ENCODE data around the gene IPP.
"Not testable (repeated sequence)": the region's sequence is repeated elsewhere in the genome, so short reads cannot be mapped to it uniquely, and the experiment has no call there.

Gene IPP

DNA sequence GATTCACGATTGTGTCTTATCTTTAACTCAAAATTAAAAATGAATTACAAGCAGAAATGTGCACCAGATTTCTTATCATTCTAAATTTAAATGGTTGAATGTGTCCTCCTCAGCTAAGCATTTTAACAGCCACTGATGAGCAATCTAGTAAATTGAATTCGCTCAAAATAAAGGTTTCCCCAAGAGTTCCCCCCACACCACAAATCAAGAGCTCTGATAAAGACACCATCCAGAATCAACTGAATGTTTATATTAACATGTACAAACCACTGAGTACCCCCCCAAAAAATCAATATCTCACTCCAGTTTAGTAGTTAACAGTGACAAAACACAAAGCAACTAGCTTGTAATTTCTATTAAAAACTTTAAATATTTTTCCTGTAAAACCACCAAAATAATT, 66.1 kb downstream of the IPP start:
- TF ChIP-seq POLR2A (IDR thresholded peaks at IDR 0.05; ENCODE audit: low read length) (no peak), GATA1 (IDR thresholded peaks at IDR 0.05; ENCODE audit: low read depth, low read length) (no peak)

DNA sequence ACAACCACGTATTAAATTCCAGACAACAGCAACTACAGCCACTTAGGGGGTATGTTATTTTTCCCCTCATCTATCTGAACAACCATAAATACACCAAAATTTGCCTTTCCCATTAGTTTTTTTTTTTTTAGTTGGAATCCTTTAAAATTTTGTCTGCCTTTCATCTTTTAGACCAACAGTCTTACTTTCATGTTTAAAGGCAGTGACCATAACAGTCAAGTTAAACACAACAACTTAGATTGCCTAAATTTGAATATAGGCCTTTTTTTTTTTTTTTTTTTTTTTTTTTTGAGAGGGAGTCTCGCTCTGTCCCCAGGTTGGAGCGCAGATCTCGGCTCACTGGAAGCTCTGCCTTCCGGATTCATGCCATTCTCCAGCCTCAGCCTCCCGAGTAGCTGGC, 67.5 kb downstream of the IPP start:
- DNase-seq: no peak
- no peak for TF ChIP-seq POLR2A (IDR thresholded peaks at IDR 0.05; ENCODE audit: low read length)
- no peak for TF ChIP-seq GATA1 (IDR thresholded peaks at IDR 0.05; ENCODE audit: low read depth, low read length)

More for the DNA sequence above, 66.1 kb downstream of the IPP start:
- DNase-seq: no peak

DNA sequence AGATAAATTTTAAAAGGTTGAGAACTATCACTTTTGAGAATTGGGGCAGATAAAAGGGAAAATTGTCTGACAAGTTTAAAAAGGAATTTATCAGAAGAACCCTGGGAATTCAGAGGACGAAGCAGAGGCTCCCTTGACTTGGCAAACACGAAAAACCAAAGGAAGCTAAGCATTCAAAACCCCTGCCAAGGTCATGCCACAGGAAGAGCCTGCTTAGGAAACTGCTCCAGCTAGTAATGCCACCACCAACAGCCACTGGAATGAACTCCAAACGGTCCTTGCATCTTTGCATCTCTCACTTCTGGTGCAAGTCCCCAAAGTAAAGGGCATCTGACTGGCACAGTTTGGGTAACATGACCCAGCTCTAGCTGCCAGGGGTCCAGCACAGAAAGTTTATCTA, 71.3 kb downstream of the IPP start:
- TF ChIP-seq GATA1 (IDR thresholded peaks at IDR 0.05; ENCODE audit: low read depth, low read length): no peak
- TF ChIP-seq POLR2A (IDR thresholded peaks at IDR 0.05; ENCODE audit: low read length): no peak
- DNase-seq: no peak

DNA sequence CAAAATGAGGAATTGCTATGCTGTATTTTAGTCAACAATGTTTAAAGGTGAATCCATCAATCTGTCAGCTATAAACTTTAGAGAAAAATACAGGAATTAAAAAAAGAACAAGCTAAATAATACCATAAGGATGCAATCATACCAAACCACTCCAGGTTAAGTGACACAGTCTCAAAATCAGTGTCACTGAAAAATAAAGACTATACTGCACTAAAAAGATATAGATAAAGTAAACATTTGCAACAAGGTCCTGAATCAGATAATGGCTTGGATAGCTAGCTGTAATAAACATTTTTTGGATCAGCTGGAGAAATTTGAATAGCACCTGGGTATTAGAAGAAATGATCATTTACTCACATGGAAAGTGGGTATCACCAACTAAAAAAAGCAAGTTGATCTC, 72.0 kb downstream of the IPP start:
- no peak for DNase-seq
- TF ChIP-seq POLR2A (IDR thresholded peaks at IDR 0.05; ENCODE audit: low read length) (no peak), GATA1 (IDR thresholded peaks at IDR 0.05; ENCODE audit: low read depth, low read length) (no peak)

DNA sequence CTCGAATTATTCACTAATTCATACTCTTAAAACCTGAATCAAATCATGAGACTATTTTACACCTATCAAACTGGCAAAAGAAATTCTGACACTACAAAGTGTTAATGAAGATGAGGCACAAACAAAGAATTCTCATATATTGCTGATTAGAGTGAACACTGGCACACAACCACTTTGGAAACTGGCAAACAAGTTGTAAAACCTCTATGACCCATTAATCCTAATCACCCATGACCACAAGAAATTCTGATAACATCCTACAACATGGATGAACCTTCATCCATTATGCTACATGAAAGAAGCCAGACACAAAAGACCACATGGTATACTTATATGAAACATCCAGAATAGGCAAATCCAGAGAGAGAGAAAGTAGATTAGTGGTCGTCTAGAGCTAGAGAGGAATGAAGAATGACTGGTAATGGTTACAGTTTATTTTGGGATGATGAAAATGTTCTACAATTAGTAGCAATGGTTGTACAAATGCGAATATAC, 72.7 kb downstream of the IPP start:
- TF ChIP-seq GATA1 (IDR thresholded peaks at IDR 0.05; ENCODE audit: low read depth, low read length) (no peak), POLR2A (IDR thresholded peaks at IDR 0.05; ENCODE audit: low read length) (no peak)
- no peak for DNase-seq

DNA sequence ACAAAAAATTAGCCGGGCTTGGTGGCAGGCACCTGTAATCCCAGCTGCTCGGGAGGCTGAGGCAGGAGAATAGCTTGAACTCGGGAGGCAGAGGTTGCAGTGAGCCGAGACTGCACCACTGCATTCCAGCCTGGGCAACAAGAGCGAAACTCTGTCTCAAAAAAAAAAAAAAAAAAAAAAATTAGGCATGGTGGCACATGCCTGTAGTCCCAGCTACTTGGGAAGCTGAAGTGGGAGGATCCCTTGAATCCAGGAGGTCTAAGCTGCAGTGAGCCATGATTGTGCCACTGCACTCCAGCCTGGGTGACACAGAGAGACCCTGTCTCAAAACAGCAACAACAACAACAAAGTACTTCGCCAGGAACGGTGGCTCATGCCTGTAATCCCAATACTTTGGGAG, 73.9 kb downstream of the IPP start:
- not testable (repeated sequence) for DNase-seq

DNA sequence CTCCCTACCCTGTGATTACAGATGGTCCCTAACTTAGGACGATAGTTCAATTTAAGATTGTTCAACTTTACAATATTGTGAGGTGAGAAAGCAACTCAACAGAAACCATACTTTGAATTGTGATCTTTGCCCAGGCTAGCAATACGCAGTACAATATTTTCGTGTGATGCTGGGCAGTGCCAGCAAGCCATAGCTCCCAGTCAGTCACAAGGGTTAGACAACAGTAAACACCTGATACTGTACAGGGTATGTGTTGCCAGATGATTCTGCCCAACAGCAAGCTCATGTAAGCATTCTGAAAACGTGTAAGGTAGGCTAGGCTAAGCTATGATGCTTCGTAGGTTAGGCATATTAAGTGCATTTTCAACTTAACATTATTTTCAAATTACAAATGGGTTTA, 76.0 kb downstream of the IPP start:
- DNase-seq: no peak
- no peak for TF ChIP-seq POLR2A (IDR thresholded peaks at IDR 0.05; ENCODE audit: low read length)
- no peak for TF ChIP-seq GATA1 (IDR thresholded peaks at IDR 0.05; ENCODE audit: low read depth, low read length)

DNA sequence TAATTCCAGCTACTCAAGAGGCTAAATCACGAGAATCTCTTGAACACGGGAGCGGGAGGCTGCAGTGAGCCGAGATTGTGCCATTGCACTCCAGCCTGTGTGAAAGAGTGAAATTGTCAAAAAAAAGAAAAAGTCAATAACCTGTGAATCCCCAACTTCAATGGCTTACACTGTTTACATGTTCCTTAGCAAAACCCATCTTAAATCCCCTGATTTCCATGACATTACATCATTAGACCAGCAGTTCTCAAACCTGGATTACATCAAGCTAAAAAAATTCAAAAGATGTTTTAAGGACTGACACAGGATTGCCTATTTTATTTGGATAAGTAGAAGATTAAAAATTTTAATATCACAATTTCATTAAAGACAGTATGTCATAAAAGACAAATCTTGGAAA, 76.5 kb downstream of the IPP start:
- TF ChIP-seq GATA1 (IDR thresholded peaks at IDR 0.05; ENCODE audit: low read depth, low read length) (no peak), POLR2A (IDR thresholded peaks at IDR 0.05; ENCODE audit: low read length) (no peak)
- no peak for DNase-seq

DNA sequence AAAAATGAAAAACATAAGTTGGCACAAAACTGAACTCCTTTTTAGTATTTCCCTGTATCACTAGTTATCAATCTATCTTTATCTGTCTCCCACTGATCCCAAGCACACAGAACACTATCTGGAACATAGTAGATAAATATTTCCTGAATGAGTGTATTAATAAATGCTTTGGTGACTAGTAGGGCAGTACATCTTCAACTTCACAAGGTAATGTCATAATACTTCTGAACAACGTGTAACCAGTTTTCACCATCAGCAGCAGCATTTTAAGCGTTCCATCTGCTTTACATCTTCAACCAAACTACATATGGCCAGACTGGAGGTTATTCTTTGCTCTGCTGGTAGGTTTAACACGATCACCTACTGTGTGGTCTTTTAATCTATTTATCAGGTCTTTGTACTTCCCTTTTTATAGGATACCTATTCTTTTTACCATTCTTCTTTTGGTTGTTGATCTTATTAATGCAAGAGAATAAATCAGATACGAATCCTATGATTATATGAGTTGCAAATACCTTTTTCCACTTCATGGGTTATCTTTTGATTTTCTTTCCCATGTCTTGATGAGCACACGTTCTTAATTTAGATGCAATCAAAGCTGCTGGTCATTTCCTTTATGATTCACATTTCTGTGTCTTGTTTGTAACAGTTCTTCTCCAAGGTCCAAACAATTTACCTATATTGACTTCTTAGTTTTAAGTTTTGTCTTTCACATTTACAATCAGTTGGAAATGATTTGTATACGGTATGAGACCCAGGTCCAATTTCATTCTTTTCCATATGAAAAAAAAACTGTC, 80.4 kb downstream of the IPP start:
- TF ChIP-seq POLR2A (IDR thresholded peaks at IDR 0.05; ENCODE audit: low read length) (no peak), GATA1 (IDR thresholded peaks at IDR 0.05; ENCODE audit: low read depth, low read length) (no peak)
- no peak for DNase-seq

DNA sequence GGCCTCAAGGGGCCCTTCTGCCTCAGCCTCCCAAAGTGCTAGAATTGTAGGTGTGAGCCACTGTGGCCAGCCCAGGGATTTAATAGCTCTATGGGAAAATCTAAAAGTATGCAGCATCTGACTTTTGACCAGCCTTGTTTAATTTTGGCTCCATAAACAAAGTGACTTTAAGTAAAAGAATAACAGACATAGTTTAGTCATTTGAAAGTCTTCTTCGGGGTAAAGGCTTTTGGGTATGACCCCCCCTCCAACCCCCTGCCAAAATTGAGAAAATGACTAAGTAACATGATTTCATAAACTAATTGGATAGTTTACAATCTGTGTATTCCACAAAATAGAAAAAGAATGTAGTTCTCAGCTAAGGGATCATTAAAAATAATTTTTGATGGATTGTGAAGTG, 81.1 kb downstream of the IPP start:
- DNase-seq: no peak
- TF ChIP-seq POLR2A (IDR thresholded peaks at IDR 0.05; ENCODE audit: low read length) (no peak), GATA1 (IDR thresholded peaks at IDR 0.05; ENCODE audit: low read depth, low read length) (no peak)

DNA sequence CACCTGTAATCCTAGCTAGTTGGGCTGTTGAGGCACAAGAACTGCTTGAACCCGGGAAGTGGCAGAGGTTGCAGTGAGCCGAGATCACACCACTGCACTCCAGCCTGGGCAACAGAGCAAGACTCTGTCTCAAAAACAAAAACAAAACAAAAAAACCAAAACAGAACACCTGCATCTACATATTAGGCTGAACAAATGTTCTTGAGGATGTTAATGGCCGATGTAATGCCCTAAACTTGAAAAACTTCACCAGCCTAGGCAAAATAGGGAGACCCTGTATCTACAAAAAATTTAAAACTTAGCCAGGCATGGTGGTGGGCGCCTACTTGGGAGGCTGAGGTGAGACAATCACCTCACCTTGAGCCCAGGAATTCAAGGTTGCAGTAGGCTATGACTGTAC, 81.9 kb downstream of the IPP start:
- no peak for DNase-seq
- TF ChIP-seq POLR2A (IDR thresholded peaks at IDR 0.05; ENCODE audit: low read length): no peak
- no peak for TF ChIP-seq GATA1 (IDR thresholded peaks at IDR 0.05; ENCODE audit: low read depth, low read length)

DNA sequence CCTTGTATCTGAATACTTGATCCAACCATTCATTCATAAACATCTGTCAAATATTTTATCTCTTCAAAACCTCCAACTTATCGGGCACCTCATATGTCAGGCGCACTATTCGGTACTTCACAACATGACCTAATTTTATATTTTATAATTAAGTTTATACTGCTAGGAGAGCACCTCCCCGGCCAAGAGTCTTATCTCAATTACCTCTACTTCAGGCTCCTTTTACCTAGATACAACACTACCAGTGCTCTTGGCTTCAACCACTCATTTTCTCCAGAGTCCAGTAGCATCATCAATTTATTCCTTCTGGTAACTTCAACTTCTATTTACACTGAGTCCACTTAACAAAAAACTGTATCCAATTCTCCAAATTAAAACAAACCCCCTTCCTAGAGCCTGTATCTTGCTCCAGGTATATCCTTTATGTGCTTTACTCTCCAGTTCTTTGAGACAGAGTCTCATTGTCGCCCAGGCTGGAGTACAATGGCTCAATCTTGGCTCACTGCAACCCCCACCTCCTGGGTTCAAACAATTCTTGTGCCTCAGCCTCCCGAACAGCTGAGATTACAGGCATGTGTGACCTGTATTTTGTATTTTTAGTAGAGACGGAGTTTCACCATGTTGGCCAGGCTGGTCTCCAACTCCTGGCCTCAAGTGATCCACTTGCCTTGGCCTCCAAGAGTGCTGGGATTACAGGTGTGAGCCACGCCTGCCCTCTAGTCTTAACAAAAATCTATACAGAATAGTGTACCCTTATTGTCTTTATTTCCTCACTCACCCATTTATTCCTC, 82.9 kb downstream of the IPP start:
- DNase-seq: no peak
- TF ChIP-seq POLR2A (IDR thresholded peaks at IDR 0.05; ENCODE audit: low read length): no peak
- TF ChIP-seq GATA1 (IDR thresholded peaks at IDR 0.05; ENCODE audit: low read depth, low read length): no peak

DNA sequence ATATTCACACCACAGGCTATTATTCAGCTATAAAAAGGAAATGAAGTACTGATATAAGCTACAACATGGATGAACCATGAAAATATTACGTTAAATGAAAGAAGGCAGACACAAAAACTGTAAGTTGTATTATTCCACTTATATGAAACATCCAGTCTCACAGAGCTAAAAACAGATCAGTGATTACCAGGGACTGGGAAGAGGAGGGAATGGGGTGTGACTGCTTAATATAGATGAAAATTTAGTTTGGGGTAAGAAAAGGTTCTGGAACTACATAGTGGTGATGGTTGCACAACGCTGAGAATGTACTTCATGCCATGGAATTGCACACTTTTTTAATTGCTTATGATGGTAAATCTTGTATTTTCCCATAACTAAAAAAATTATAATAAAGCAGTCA, 83.6 kb downstream of the IPP start:
- TF ChIP-seq POLR2A (IDR thresholded peaks at IDR 0.05; ENCODE audit: low read length) (no peak), GATA1 (IDR thresholded peaks at IDR 0.05; ENCODE audit: low read depth, low read length) (no peak)
- DNase-seq: no peak

DNA sequence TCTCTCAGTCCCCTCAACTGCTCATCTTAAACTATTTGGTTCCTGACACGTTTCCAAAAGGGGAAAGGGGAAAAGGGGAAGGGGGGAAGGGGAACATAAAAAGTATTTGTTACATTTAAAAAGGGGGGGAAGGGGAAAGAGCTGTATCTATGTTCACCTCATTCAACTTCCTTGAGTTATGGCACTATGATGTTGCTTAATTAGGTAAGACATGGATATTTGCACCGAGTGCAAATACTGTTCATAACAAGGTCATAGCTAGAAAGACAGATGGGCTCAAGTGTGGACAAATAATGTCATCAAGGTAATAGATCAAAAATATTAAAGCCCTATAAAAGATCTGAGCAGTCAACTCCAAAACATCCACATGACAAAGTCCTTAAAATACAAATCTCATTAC, 90.1 kb downstream of the IPP start:
- TF ChIP-seq GATA1 (IDR thresholded peaks at IDR 0.05; ENCODE audit: low read depth, low read length) (no peak), POLR2A (IDR thresholded peaks at IDR 0.05; ENCODE audit: low read length) (no peak)
- DNase-seq: no peak

DNA sequence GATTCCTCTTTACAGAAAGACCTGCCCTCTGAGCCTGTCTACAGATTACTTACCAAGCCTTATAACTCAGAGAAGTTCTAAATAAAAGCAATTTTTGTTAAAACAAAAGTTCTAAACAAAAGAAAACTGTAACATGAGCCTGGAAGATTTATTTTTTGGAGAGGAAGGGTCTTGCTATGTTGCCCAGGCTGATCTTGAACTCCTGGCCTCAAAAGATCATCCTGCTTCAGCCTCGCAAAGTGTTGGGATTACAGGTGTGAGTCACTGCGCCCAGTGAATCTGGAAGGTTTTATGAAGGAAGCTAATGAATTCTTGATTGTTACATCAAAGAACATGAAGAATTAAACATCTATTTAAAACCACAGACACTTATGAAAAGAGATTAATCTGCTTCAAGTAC, 91.2 kb downstream of the IPP start:
- DNase-seq: no peak
- no peak for TF ChIP-seq POLR2A (IDR thresholded peaks at IDR 0.05; ENCODE audit: low read length)
- no peak for TF ChIP-seq GATA1 (IDR thresholded peaks at IDR 0.05; ENCODE audit: low read depth, low read length)

All from erythroblast (primary cell).